Measurements from ENCODE around the gene IMP3. TPM values are rescaled to one million over a fixed set of nuclear protein-coding genes. Genes with fewer than 3 reads are reported as not detected.

IMP3 gene
- total and polyA plus RNA-seq, 4 donors = 45.2 to 94.8 (median 69.6) TPM

- TF ChIP-seq REST (IDR thresholded peaks at IDR 0.05) (no peak), FOXA1 (IDR thresholded peaks at IDR 0.05) (no peak), ATF3 (IDR thresholded peaks at IDR 0.05) (no peak), FOXA2 (IDR thresholded peaks at IDR 0.05) (no peak), JUND (IDR thresholded peaks at IDR 0.05) (no peak)
Measured at GRCh38 chr15:75656331-75656730, 16.3 kb upstream of the IMP3 start (continued).

- 74% methylated on average over 4 of the region's 4 CpGs for WGBS
- no peak overlapping the region for H3K9ac ChIP-seq (ENCODE audit: low read depth in 1 of 2, low read length in 2 of 2)
- H3K27me3 ChIP-seq (ENCODE audit: control insufficient read depth in 4 of 4, insufficient read depth in 4 of 4, low read length in 3 of 4) = no peaks in the 10 kb centered on the region
- H3K4me3 ChIP-seq (ENCODE audit: low read depth in 1 of 3, low read length in 3 of 3) = no peak overlapping the region
- TF ChIP-seq REST (IDR thresholded peaks at IDR 0.05) (no peak), GABPA (IDR thresholded peaks at IDR 0.05 in 1 of 2, conservative IDR thresholded peaks at IDR 0.05 in 1 of 2) (no peak), JUND (IDR thresholded peaks at IDR 0.05) (no peak), CTCF (IDR thresholded peaks at IDR 0.05; ENCODE audit: low read depth, low read length, missing input control) (no peak), SP1 (IDR thresholded peaks at IDR 0.05) (no peak), ZBTB33 (IDR thresholded peaks at IDR 0.05) (no peak), NR2F2 (IDR thresholded peaks at IDR 0.05) (no peak), EGR1 (IDR thresholded peaks at IDR 0.05; ENCODE audit: low read depth in 2 of 2) (no peak), HNF4A (conservative IDR thresholded peaks at IDR 0.05) (no peak), RXRA (IDR thresholded peaks at IDR 0.05) (no peak), MAX (IDR thresholded peaks at IDR 0.05) (no peak)
- H3K9me3 ChIP-seq (ENCODE audit: control insufficient read depth in 4 of 4, low read length in 3 of 4) = no peaks in the 10 kb centered on the region
- H3K4me1 ChIP-seq (ENCODE audit: control insufficient read depth in 4 of 4, insufficient read depth in 4 of 4, low read length in 3 of 4) = peaks cover 10 to 45% (median 22%) of the 10 kb centered on the region in 4 donors
- DNase-seq (ENCODE audit: low spot score) = no peak
- H3K36me3 ChIP-seq (ENCODE audit: control insufficient read depth in 4 of 4, insufficient read depth in 3 of 4, low read depth in 1 of 4, low read length in 3 of 4) = peaks cover 0 to 22% (median 10%) of the 10 kb centered on the region in 4 donors
- H3K27ac ChIP-seq (ENCODE audit: low read depth in 1 of 2, low read length in 2 of 2) = no peak overlapping the region
Measured at GRCh38 chr15:75655931-75656330, 15.9 kb upstream of the IMP3 start.
